ENCODE data around the gene ADGRB2.

DNA sequence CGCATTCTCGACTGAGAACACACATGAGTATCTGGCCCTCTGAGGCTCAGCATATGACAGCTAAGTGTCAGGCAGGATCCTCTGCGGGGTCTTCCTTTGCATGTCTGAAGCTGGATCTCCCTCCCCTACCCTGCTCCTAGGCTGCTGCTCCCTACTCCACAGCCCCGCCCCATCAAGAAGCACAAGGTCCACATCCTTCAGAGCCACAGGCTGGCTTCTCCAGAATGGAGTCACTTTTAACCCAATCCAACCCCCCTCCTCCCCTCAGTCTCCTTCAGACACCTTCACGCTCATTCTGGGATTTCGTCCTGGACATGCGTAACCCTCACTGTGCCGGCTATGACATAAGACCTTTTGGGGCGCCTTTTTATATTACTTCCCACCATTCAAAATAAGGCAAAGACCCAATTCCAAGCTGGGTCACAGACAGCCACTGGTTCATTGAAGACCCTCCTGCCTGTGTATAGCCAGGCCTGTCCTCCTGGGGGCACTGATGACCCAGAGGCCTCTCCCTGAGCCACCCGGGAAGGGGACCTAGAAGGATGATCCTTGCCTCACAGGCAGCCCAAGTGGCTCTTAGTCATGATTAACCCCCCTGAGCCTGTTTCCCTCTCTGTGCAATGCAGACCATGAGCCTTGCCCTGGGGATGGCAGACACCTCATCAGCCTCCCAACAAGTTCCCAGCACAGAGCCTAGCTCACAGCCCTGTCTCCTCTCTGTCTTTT lies 4.7 kb downstream of the ADGRB2 start:
- TF ChIP-seq, protein P1, sequence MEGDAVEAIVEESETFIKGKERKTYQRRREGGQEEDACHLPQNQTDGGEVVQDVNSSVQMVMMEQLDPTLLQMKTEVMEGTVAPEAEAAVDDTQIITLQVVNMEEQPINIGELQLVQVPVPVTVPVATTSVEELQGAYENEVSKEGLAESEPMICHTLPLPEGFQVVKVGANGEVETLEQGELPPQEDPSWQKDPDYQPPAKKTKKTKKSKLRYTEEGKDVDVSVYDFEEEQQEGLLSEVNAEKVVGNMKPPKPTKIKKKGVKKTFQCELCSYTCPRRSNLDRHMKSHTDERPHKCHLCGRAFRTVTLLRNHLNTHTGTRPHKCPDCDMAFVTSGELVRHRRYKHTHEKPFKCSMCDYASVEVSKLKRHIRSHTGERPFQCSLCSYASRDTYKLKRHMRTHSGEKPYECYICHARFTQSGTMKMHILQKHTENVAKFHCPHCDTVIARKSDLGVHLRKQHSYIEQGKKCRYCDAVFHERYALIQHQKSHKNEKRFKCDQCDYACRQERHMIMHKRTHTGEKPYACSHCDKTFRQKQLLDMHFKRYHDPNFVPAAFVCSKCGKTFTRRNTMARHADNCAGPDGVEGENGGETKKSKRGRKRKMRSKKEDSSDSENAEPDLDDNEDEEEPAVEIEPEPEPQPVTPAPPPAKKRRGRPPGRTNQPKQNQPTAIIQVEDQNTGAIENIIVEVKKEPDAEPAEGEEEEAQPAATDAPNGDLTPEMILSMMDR (IDR thresholded peaks at IDR 0.05; ENCODE audit: low read length) = no peak
- no peak for TF ChIP-seq EZH2phosphoT487 (IDR thresholded peaks at IDR 0.05; ENCODE audit: low read length)
- TF ChIP-seq EZH2 (optimal IDR thresholded peaks at IDR 0.05; ENCODE audit: low read depth, low read length) = no peak

Data from MM.1S (cell line).